Fibroblast of mammary gland (primary cell): ENCODE results near the gene DAZL.

Experiments used
- DNase-seq: peaks from one replicate; pipeline ENCODE4 v3.0.0-alpha.2; 2010; ENCODE audit warnings: low read depth
- H3K4me3 ChIP-seq: 2 replicates; pipeline ENCODE4 v1.5.1; 2011; ENCODE audit warnings: low read depth, mild to moderate bottlenecking, low read length, moderate library complexity; ENCODE audit not compliant: control insufficient read depth
- CTCF ChIP-seq: conservative IDR thresholded peaks from 2 replicates; pipeline ENCODE4 v1.5.1; 2011; ENCODE audit warnings: low read depth, low read length, inconsistent platforms; ENCODE audit not compliant: control insufficient read depth, insufficient read depth

The DAZL gene

DNA sequence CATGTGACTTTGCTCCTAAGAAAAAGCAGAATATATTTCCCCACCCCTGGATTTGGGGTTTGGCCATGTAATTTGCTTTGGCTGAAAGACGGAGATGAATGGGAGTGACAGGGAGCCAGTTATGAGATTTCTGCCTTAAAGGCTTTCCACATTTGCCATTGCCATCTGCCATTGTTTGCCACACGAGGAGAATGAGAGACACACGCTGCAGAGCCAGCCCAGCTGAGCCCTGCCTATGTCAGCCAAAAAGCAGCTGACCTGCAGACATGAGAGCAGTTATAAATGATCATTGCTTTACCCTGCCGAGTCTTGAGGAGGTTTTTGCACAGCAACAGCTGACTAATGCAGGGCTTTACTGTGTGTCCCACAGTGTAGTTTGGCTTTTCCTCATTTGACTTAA is 51.1 kb downstream of the DAZL start:
- no peak overlapping the region for H3K4me3 ChIP-seq
- TF ChIP-seq CTCF = no peak
- DNase-seq = no peak

- TF ChIP-seq CTCF = no peak
- no peak overlapping the region for H3K4me3 ChIP-seq
- DNase-seq = no peak
These were observed 52.5 kb downstream of the DAZL start for GRCh38 chr3:16552757-16553156.

DNA sequence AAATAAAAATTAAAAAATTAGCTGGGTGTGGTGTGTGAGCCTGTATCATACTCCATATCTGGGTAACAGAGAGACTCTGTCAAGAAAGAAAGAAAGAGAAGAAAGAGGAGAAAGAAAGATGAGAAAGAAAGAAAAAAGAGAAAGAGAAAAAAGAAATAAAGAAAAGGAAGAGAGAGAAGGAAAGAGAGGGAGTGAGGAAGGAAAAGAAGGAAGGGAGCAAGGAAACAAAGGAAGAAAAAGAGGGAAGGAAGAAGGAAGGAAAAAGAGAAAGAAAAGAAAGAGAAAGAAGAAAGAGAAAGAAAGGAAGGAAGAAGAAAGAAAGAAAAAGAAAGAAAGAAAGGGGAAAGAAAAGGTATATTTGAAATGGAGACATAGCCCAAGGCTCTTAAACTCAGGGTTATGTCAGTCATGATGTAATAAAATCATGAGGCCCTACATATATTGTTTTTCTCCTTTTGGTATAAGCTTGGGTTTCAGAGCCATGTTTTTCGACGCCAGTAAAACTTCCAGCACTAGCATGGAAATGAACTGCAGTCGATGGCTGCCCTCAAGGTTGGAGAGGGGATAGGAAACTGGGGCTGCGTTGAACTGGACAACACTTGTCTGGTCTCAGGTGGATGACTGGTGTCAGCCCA is 53.8 kb downstream of the DAZL start:
- no peak overlapping the region for H3K4me3 ChIP-seq
- no peak for TF ChIP-seq CTCF
- DNase-seq = no peak

DNA sequence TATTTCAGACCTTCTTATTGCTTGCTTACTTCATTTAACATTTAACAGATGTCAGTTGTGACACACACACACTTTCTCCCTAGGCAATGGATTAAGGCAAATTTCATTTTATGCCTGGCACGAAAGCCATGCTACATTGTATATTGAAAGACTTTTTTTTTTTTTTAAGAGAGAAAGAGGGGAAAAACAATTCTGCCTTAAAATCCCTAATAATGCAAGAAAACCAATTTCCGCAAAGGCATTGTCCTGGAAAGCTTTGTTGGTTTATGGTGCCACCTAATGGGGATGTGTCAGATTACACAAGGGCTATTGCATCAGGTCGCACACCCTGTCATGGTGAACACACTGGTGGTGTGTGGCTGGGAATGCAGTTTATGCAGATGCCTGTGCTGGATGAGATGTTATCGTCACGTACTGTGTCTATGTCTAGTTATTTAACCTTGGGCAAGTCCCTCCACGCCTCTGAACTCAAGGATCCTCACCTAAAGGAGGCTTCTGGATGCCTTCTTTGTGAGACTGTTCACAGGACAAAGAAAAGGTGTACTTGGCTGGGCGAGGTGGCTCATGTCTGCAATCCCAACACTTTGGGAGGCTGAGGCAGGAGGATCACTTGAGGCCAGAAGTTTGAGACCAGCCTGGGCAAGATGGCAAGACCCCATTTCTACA is 54.4 kb downstream of the DAZL start:
- TF ChIP-seq CTCF = peak; percentile 92
- peak; percentile 88 for DNase-seq
- no peak overlapping the region for H3K4me3 ChIP-seq

GRCh38 chr3:16550305-16550675 is 54.9 kb downstream of the DAZL start:
- no peak overlapping the region for H3K4me3 ChIP-seq
- TF ChIP-seq CTCF = no peak
- no peak for DNase-seq

GRCh38 chr3:16548721-16549120 is 56.5 kb downstream of the DAZL start:
- DNase-seq = peak; percentile 88
- H3K4me3 ChIP-seq = no peak overlapping the region
- no peak for TF ChIP-seq CTCF
